IMR-90 (cell line): ENCODE results near the gene ALK.

Source experiments
- CTCF ChIP-seq: conservative IDR thresholded peaks from 2 replicates; pipeline ENCODE4 v1.5.1; 2012; ENCODE audit warnings: mild to moderate bottlenecking, low read depth, low read length, improper control_type of control experiment
- RAD21 ChIP-seq: IDR thresholded peaks from 2 replicates; pipeline ENCODE4 v1.6.1; 2012; ENCODE audit warnings: low read length, improper control_type of control experiment
- USF2 ChIP-seq: fragments of 150-350 bp; IDR thresholded peaks from 2 replicates; pipeline ENCODE4 v1.6.1; 2017; ENCODE audit warnings: mild to moderate bottlenecking, antibody characterized with exemption, low read length, low read depth

- TF ChIP-seq CTCF = no peak
- TF ChIP-seq RAD21 = no peak
- no peak for TF ChIP-seq USF2
Measured at GRCh38 chr2:29175338-29175737, 746.0 kb downstream of the ALK start.
